Fibroblast of mammary gland (primary cell): ENCODE measurements around the gene RHEB.

Experiments
- DNase-seq: peaks from one replicate; pipeline ENCODE4 v3.0.0-alpha.2; 2010; ENCODE audit warnings: low read depth
- H3K4me3 ChIP-seq: 2 replicates; pipeline ENCODE4 v1.5.1; 2011; ENCODE audit warnings: low read depth, mild to moderate bottlenecking, low read length, moderate library complexity; ENCODE audit not compliant: control insufficient read depth
- TF ChIP-seq, protein P1 (sequence below): conservative IDR thresholded peaks from 2 replicates; pipeline ENCODE4 v1.5.1; 2011; ENCODE audit warnings: low read depth, low read length, inconsistent platforms; ENCODE audit not compliant: control insufficient read depth, insufficient read depth

Gene RHEB

GRCh38 chr7:151511946-151512345 is 7.7 kb downstream of the RHEB start:
- DNase-seq = peak; percentile 45
- TF ChIP-seq, protein P1, sequence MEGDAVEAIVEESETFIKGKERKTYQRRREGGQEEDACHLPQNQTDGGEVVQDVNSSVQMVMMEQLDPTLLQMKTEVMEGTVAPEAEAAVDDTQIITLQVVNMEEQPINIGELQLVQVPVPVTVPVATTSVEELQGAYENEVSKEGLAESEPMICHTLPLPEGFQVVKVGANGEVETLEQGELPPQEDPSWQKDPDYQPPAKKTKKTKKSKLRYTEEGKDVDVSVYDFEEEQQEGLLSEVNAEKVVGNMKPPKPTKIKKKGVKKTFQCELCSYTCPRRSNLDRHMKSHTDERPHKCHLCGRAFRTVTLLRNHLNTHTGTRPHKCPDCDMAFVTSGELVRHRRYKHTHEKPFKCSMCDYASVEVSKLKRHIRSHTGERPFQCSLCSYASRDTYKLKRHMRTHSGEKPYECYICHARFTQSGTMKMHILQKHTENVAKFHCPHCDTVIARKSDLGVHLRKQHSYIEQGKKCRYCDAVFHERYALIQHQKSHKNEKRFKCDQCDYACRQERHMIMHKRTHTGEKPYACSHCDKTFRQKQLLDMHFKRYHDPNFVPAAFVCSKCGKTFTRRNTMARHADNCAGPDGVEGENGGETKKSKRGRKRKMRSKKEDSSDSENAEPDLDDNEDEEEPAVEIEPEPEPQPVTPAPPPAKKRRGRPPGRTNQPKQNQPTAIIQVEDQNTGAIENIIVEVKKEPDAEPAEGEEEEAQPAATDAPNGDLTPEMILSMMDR = no peak
- H3K4me3 ChIP-seq = no peak overlapping the region

DNA sequence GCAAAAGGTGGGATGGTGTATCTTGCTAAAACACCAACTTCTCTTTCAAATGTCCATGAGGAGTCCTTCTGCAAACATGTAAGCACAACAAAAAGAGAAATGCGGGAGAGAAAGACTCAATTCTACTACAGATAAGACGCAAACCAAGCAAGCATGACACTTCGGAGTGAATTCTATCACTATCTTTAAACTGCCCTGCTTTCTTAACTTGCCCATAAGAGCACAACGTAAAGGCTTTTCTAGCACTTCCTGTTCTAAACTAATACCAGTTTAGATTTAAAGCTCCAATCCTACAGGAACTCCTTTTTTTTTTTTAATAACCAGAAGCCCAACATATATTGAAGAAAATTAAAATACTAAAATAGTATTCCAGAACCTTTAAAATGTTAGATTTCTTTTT is 8.4 kb downstream of the RHEB start:
- TF ChIP-seq, protein P1 = no peak

DNA sequence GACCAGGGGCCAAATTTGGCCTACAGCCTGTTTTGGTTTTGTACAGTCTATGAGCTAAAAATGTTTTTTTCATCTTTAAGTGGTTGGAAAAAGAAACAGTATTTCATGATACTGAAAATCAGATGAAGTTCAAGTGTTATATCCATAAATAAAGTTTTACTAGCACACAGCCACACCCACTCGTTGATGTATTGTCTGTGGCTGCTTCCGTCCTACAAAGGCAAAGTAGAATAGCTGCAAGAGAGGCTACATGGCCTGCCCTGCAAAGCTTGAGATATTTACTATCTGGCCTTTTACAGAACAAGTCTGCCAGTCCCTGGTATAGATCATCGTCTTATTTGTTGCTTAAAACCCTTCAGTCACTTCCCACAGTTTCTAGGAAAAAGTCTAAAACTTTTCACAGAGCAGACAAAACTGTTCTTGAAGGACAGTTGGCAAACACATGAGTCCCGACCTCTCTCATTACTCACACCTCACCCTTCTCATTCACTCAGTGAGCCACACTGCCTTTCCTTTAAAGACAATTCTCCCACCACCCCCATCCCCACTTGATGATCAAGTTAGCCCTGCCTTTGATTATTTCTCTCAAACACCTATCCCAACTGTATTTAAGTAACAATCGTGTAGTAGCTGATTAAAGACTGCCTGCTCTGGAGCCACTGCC is 9.9 kb downstream of the RHEB start:
- TF ChIP-seq, protein P1 = no peak
- H3K4me3 ChIP-seq = no peak overlapping the region
- DNase-seq = no peak

More for the DNA sequence above, 8.4 kb downstream of the RHEB start:
- no peak overlapping the region for H3K4me3 ChIP-seq
- DNase-seq = no peak

GRCh38 chr7:151508991-151509390 is 10.7 kb downstream of the RHEB start:
- DNase-seq = no peak
- TF ChIP-seq, protein P1 = no peak

GRCh38 chr7:151507806-151508205 is 11.9 kb downstream of the RHEB start:
- no peak overlapping the region for H3K4me3 ChIP-seq
- TF ChIP-seq, protein P1 = no peak
- DNase-seq = no peak

More at GRCh38 chr7:151508991-151509390, 10.7 kb downstream of the RHEB start:
- H3K4me3 ChIP-seq = no peak overlapping the region

GRCh38 chr7:151506901-151507382 is 12.8 kb downstream of the RHEB start:
- H3K4me3 ChIP-seq = no peak overlapping the region
- no peak for DNase-seq
- TF ChIP-seq, protein P1 = peak; percentile 6
